Neural cell (in vitro differentiated cells): ENCODE data around the gene CCR6. TPM values are rescaled to one million over a fixed set of nuclear protein-coding genes. Genes with fewer than 3 reads are reported as not detected.

Experiments used
- H2AFZ ChIP-seq: fragments of 200-600, 300-800 bp; sonication (generic), shearing (Covaris generic); 2 replicates; pipeline ENCODE4 v1.6.0; 2014; ENCODE audit warnings: low read depth, mild to moderate bottlenecking, antibody characterized with exemption, low read length, moderate library complexity
- H3F3A ChIP-seq: fragments of 200-600 bp; shearing (Covaris generic); 2 replicates; pipeline ENCODE4 v1.6.1; 2016; ENCODE audit warnings: mild to moderate bottlenecking, moderate library complexity, mixed read lengths, antibody characterized with exemption, low read length; ENCODE audit not compliant: insufficient read depth, poor library complexity, severe bottlenecking
- H3K27ac ChIP-seq: fragments of 200-600, 300-800 bp; sonication (generic), shearing (Covaris generic); 2 replicates; pipeline ENCODE4 v1.5.1; 2014; ENCODE audit warnings: mild to moderate bottlenecking, low read length, moderate library complexity
- H3K27me3 ChIP-seq: fragments of 300-800, 200-600 bp; sonication (generic), shearing (Covaris generic); 2 replicates; pipeline ENCODE4 v1.6.0; 2014; ENCODE audit warnings: mild to moderate bottlenecking, low read depth, low read length, moderate library complexity; ENCODE audit not compliant: insufficient read depth
- H3K36me3 ChIP-seq: fragments of 300-800, 200-600 bp; sonication (generic), shearing (Covaris generic); 2 replicates; pipeline ENCODE4 v1.5.1; 2014; ENCODE audit warnings: mild to moderate bottlenecking, antibody characterized with exemption, low read length, moderate library complexity; ENCODE audit not compliant: insufficient read depth
- H3K4me2 ChIP-seq: fragments of 300-800, 200-600 bp; sonication (generic), shearing (Covaris generic); 2 replicates; pipeline ENCODE4 v1.6.0; 2014; ENCODE audit warnings: mild to moderate bottlenecking, low read length
- H3K4me3 ChIP-seq: fragments of 300-800, 200-600 bp; sonication (generic), shearing (Covaris generic); 2 replicates; pipeline ENCODE4 v1.5.1; 2014; ENCODE audit warnings: mild to moderate bottlenecking, low read length, moderate library complexity
- H3K79me2 ChIP-seq: fragments of 200-600 bp; shearing (Covaris generic); replicated peaks from 2 replicates; pipeline ENCODE4 v1.6.0; 2014; ENCODE audit warnings: mild to moderate bottlenecking, low read length, moderate library complexity; ENCODE audit not compliant: insufficient read depth
- H3K9ac ChIP-seq: fragments of 300-800, 200-600 bp; sonication (generic), shearing (Covaris generic); 2 replicates; pipeline ENCODE4 v1.6.1; 2016; ENCODE audit warnings: mild to moderate bottlenecking, low read length, mixed read lengths
- H3K9me2 ChIP-seq: fragments of 200-600 bp; shearing (Covaris generic); 2 replicates; pipeline ENCODE4 v1.6.1; 2016; ENCODE audit warnings: mild to moderate bottlenecking, low read length, mixed read lengths; ENCODE audit not compliant: insufficient read depth
- H3K9me3 ChIP-seq: fragments of 200-600, 300-800 bp; sonication (generic), shearing (Covaris generic); 2 replicates; pipeline ENCODE4 v1.6.1; 2016; ENCODE audit warnings: mild to moderate bottlenecking, mixed run types, low read length, moderate library complexity, mixed read lengths
- H4K20me1 ChIP-seq: fragments of 200-600 bp; shearing (Covaris generic); 2 replicates; pipeline ENCODE4 v1.6.1; 2016; ENCODE audit warnings: mild to moderate bottlenecking, mixed run types; ENCODE audit not compliant: insufficient read depth
- EP300 ChIP-seq: fragments of 450-650 bp; conservative IDR thresholded peaks from 2 replicates; pipeline ENCODE4 v1.6.1; 2014; ENCODE audit warnings: antibody characterized with exemption, mild to moderate bottlenecking, moderate library complexity; ENCODE audit not compliant: poor library complexity, severe bottlenecking
- EZH2 ChIP-seq: fragments of 200-600, 300-800 bp; shearing (Covaris generic), sonication (generic); IDR thresholded peaks from 2 replicates; pipeline ENCODE4 v1.6.1; 2014; ENCODE audit warnings: antibody characterized with exemption, low read length, borderline replicate concordance, mild to moderate bottlenecking; ENCODE audit not compliant: insufficient read depth, poor library complexity, severe bottlenecking
- MXI1 ChIP-seq: fragments of 450-650 bp; conservative IDR thresholded peaks from 2 replicates; pipeline ENCODE4 v1.6.1; 2014; ENCODE audit warnings: antibody characterized with exemption, mild to moderate bottlenecking; ENCODE audit not compliant: poor library complexity, severe bottlenecking
- POLR2AphosphoS5 ChIP-seq: IDR thresholded peaks from 2 replicates; pipeline ENCODE4 v1.6.1; 2012
- RAD21 ChIP-seq: fragments of 450-650 bp; conservative IDR thresholded peaks from 2 replicates; pipeline ENCODE4 v1.6.1; 2014; ENCODE audit warnings: antibody characterized with exemption, mild to moderate bottlenecking, moderate library complexity
- SMC3 ChIP-seq: fragments of 450-650 bp; conservative IDR thresholded peaks from 2 replicates; pipeline ENCODE4 v1.6.1; 2014; ENCODE audit warnings: antibody characterized with exemption, mild to moderate bottlenecking, moderate library complexity; ENCODE audit not compliant: poor library complexity
- TAF1 ChIP-seq: IDR thresholded peaks from 2 replicates; pipeline ENCODE4 v1.6.1; 2012; ENCODE audit warnings: low read depth
- polyA plus RNA-seq: library from polyadenylated mRNA; depleted of rRNA; stranded (reverse); fragments of >200 nt; gene quantifications from 2 replicates; pipeline ENCODE4 v1.2.3, GENCODE V29; 2014
- TF ChIP-seq, protein P1 (sequence below): IDR thresholded peaks from 2 replicates; pipeline ENCODE4 v1.6.1; 2012; ENCODE audit warnings: borderline replicate concordance
- TF ChIP-seq, protein P2 (sequence below): fragments of 450-650 bp; IDR thresholded peaks from 2 replicates; pipeline ENCODE4 v1.5.1; 2014; ENCODE audit warnings: antibody characterized with exemption, mild to moderate bottlenecking, moderate library complexity; ENCODE audit not compliant: poor library complexity, severe bottlenecking

Gene CCR6
- polyA plus RNA-seq, 1 donor from 2014 or later = not detected

GRCh38 chr6:167093406-167093921 is 29.4 kb upstream of the CCR6 start:
- TF ChIP-seq EP300 (no peak), EZH2 (no peak), TAF1 (no peak), RAD21 (no peak), SMC3 (no peak), MXI1 (no peak), POLR2AphosphoS5 (no peak)
- TF ChIP-seq, protein P1, sequence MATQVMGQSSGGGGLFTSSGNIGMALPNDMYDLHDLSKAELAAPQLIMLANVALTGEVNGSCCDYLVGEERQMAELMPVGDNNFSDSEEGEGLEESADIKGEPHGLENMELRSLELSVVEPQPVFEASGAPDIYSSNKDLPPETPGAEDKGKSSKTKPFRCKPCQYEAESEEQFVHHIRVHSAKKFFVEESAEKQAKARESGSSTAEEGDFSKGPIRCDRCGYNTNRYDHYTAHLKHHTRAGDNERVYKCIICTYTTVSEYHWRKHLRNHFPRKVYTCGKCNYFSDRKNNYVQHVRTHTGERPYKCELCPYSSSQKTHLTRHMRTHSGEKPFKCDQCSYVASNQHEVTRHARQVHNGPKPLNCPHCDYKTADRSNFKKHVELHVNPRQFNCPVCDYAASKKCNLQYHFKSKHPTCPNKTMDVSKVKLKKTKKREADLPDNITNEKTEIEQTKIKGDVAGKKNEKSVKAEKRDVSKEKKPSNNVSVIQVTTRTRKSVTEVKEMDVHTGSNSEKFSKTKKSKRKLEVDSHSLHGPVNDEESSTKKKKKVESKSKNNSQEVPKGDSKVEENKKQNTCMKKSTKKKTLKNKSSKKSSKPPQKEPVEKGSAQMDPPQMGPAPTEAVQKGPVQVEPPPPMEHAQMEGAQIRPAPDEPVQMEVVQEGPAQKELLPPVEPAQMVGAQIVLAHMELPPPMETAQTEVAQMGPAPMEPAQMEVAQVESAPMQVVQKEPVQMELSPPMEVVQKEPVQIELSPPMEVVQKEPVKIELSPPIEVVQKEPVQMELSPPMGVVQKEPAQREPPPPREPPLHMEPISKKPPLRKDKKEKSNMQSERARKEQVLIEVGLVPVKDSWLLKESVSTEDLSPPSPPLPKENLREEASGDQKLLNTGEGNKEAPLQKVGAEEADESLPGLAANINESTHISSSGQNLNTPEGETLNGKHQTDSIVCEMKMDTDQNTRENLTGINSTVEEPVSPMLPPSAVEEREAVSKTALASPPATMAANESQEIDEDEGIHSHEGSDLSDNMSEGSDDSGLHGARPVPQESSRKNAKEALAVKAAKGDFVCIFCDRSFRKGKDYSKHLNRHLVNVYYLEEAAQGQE = no peak
- TF ChIP-seq, protein P2, sequence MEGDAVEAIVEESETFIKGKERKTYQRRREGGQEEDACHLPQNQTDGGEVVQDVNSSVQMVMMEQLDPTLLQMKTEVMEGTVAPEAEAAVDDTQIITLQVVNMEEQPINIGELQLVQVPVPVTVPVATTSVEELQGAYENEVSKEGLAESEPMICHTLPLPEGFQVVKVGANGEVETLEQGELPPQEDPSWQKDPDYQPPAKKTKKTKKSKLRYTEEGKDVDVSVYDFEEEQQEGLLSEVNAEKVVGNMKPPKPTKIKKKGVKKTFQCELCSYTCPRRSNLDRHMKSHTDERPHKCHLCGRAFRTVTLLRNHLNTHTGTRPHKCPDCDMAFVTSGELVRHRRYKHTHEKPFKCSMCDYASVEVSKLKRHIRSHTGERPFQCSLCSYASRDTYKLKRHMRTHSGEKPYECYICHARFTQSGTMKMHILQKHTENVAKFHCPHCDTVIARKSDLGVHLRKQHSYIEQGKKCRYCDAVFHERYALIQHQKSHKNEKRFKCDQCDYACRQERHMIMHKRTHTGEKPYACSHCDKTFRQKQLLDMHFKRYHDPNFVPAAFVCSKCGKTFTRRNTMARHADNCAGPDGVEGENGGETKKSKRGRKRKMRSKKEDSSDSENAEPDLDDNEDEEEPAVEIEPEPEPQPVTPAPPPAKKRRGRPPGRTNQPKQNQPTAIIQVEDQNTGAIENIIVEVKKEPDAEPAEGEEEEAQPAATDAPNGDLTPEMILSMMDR = no peak
- no peak overlapping the region for H3K9ac ChIP-seq
- H3K9me2 ChIP-seq = no peaks in the 10 kb centered on the region
- H3K79me2 ChIP-seq = no peaks in the 10 kb centered on the region
- H3K27ac ChIP-seq = no peak overlapping the region
- H3K27me3 ChIP-seq = no peaks in the 10 kb centered on the region
- H2AFZ ChIP-seq = no peak overlapping the region
- no peak overlapping the region for H3K4me2 ChIP-seq
- H3K9me3 ChIP-seq = no peaks in the 10 kb centered on the region
- no peak overlapping the region for H3K4me3 ChIP-seq
- H3F3A ChIP-seq = no peaks in the 10 kb centered on the region
- H3K36me3 ChIP-seq = no peaks in the 10 kb centered on the region
- H4K20me1 ChIP-seq = no peaks in the 10 kb centered on the region

DNA sequence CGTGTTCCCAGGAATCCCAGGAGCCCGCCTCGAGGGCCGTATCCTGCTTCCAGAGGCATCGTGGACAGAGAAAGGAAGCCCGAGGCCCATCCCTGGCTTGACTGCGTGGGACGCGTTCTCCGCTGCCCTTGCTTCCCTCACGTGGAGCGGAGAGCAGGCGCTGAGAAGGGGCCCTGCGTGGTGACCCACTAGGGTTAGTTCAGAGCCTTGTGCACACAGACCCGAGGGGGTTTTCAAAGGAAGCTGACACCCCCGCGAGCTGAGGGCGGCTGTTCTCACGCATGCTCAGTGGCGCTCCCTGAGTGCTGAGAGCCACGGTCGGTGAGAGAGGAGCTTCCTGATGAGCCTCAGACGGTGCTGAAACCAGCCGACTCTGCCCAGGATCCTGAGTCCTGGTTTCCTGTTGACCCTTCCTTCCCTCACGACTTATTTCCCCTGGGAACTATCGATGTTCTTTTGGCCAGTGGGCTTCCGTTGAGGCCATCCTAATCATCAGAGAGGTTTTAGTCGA is 28.9 kb upstream of the CCR6 start:
- Histone ChIP-seq H3F3A (no peaks in the 10 kb centered on the region), H3K27ac (no peak overlapping the region), H3K9ac (no peak overlapping the region), H3K36me3 (no peaks in the 10 kb centered on the region), H2AFZ (no peak overlapping the region), H3K9me3 (no peaks in the 10 kb centered on the region), H3K79me2 (no peaks in the 10 kb centered on the region), H3K27me3 (no peaks in the 10 kb centered on the region), H3K4me3 (no peak overlapping the region), H3K9me2 (no peaks in the 10 kb centered on the region), H4K20me1 (no peaks in the 10 kb centered on the region), H3K4me2 (no peak overlapping the region)
- TF ChIP-seq, protein P2 = no peak
- TF ChIP-seq POLR2AphosphoS5 (no peak), RAD21 (no peak)
